Measurements from ENCODE around the gene SGMS1.

Gene SGMS1

DNA sequence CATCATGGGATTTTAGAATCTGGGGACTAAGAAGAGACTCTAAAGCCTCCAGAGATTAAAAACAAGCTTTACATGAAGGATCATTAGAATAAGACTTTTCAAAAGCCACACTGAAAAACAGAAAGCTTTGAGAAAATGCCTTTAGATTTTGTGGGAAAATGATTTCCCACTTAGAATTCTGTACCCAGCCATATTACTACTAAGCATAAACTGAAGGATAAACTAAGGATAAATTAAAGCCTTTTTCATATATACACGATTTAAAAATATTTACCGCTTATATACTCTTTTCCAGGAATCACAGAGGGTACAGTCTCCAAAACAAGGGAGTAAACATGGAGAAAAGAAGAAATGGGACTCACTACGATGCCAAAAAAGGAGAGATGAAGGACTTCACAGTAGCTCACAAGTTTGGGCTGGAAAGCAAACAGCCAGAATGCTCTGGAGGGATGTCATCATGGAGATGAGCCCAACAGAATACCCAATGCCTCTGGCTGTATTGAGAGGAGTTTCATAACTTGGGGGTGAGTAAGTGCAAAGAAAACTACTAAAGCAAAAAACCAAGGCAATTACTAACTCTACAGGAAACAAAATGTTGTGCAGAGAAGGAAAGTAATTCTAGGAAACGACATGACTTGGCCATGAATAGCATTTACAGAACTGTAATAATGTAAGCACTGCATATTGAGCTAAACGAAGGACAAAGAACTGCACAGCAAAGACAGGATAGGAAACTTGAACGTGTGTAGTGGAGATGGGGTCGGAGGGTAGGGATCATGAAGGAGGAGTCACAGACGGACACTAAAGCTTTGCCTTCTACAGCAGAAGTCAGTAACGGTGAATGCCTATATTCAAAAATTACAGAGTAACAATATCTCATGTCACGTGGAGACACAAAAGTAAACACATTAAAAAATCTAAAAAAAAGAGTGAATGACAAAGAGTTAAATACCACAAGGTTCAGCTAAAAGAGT lies 311.0 kb downstream of the SGMS1 start:
- DNase-seq (ENCODE audit: low read depth) = no peak
- H3K4me3 ChIP-seq (ENCODE audit: low read depth, low read length) = no peak overlapping the region

DNA sequence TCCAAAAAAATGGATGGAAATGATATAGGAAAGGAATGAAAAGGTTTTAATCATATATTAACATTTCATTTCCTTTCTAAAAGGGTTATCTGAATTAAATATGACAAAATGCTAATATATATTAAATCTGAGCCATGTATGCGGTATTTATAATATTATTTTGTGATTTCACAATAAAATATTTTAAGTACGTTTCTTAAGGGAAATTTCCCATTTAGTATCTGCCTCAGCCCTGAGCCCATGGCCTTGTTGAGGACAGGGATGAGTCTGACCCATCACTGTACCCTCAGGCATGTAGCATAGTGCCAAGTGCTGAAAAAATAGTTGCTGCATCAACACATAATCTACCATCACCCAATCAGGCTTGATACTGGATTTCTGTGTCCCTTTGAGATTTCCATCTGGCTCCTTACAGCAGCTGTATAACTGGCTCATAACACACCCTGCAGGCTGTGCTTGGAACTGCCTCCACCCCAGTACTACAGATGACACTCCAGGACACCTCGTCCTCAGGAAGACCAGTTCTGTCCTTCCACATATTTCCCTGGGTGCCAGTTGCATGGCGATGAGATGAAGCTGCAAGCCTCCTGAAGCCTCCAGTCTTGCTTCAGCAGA lies 313.1 kb downstream of the SGMS1 start:
- no peak for DNase-seq (ENCODE audit: low read depth)
- no peak overlapping the region for H3K4me3 ChIP-seq (ENCODE audit: low read depth, low read length)

DNA sequence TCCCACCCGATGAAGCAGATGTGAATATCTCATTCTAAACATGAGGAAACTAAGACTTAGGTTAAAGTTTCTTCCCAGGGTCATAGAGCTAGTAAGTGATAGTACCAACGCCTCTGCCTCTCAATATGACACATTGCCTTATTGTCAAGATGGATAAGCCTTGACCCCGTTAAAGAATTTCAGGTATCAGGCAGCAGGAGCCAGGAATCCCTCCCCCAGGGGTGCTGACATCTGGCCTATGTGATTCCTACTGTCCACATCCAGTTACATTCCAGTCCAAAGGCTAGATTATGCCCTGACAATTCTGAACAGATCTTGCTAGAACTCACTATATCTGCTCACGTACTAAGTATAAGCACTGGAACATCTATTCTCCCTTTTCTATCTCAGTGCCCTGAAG lies 314.4 kb downstream of the SGMS1 start:
- no peak overlapping the region for H3K4me3 ChIP-seq (ENCODE audit: low read depth, low read length)
- DNase-seq (ENCODE audit: low read depth) = no peak

DNA sequence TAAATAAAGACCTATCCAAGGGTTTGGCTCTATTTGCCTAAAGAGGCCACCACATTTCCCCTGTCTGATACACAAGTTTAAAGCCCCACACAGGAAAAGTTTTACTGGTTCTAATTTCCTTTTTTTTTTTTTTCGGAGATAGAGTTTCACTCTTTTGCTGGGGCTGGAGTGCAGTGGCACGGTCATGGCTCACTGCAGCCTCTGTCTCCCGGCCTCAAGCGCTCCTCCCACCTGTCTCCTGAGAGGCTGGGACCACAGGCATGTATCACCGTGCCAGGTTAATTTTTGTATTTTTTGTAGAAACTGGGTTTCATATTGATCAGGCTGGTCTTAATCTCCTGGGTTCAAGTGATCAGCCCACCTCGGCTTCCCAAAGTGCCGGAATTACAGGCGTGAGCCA lies 319.1 kb downstream of the SGMS1 start:
- no peak for DNase-seq (ENCODE audit: low read depth)
- no peak overlapping the region for H3K4me3 ChIP-seq (ENCODE audit: low read depth, low read length)

DNA sequence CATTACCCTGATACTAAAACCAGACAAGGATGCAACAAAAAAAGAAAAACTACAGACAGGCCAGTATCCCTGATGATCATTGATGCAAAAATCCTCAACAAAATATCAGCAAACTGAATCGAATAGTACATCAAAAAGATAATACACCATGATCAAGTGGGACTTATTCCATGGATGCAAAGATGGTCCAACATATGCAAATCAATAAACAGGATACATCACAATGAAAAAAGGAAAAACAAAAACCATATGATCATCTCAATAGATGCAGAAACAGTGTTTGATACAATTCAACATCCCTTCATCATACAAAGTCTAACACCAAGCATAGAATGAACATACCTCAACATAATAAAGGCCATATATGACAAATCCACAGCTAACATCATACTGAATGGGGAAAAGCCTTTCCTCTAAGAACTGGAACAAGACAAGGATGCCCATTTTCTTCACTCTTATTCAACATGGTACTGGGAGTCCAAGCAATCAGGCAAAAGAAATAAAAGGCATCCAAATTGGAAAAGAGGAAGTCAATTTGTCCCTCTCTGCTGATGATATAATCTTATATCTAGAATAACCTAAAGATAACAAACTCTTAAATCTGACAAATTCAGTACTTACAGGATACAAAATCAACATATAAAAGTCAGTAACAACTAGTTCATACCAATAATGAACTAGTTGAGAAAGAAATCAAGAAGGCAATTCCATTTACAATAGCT lies 323.6 kb downstream of the SGMS1 start:
- no peak for DNase-seq (ENCODE audit: low read depth)
- H3K4me3 ChIP-seq (ENCODE audit: low read depth, low read length) = no peak overlapping the region

DNA sequence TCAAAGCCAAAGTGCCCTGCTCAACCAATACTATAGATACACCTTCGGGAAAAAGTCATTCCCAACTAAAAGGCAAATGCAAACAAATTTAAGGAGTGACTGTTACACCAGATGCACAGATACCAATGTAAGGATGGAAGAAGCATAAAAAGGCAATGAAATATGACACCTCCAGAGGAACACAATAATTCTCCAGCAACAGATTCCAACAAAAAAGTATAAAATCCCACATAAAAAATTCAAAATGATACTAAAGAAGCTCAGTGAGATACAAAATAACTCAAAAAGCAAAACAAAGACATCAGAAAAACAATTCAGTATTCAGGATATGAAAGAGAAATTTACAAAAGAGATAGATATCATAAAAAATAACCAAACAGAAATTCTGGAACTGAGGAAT lies 328.4 kb downstream of the SGMS1 start:
- no peak overlapping the region for H3K4me3 ChIP-seq (ENCODE audit: low read depth, low read length)
- no peak for DNase-seq (ENCODE audit: low read depth)

DNA sequence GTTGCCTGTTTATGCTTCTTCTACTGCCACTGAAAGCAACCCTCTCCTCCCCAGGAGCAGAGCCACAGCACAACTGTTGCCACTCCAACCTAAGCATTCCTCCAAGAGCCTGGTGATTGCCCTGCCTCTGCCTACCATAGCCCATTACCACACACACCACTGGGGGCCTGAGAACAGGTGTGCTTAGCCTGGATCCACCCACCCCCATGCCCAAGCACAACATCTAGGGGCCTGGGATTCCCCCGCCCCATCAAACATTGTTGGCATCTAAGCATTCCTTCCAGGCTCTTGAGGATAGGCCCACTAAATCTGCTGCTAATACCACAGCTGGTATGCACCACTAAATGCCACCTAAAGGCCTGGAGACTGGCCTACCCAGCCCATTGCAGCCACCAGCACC lies 329.2 kb downstream of the SGMS1 start:
- no peak overlapping the region for H3K4me3 ChIP-seq (ENCODE audit: low read depth, low read length)
- no peak for DNase-seq (ENCODE audit: low read depth)

DNA sequence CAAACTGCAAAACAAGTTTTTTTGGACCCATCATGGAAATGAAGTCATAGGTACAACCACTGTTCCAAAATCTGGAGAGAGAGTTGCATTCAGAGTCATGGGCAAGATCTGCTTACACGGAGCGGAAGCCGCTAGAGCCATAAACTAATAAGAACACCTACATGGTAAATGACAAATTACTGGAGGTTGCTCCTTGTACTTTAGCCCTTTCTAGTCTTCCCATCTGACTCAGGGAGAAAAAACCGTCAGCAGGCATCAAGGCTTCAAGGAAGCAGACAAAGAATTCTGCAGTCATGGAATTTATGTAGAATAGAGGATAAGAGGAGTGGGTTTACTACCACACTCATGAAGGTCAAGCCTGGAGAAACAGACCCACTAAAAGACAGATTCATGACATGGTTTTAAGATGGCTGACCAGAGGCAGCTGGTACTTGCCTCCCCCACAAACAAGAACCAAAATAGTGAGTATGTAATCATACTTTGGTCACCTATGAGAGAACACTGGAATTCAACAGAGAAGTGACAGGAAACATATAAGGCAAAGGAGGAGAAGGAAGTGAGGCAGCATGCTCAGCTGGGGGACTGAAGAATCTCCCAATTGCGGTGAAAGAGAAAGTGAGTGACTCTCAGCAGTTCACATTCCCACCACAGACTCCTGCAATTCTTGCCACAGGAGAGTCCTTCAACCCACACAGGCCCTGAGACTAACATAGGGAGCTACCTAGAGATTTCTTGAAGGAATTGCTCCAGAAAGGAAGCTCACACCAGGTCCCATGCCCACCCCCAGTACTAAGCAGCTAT lies 330.0 kb downstream of the SGMS1 start:
- no peak for DNase-seq (ENCODE audit: low read depth)
- no peak overlapping the region for H3K4me3 ChIP-seq (ENCODE audit: low read depth, low read length)

DNA sequence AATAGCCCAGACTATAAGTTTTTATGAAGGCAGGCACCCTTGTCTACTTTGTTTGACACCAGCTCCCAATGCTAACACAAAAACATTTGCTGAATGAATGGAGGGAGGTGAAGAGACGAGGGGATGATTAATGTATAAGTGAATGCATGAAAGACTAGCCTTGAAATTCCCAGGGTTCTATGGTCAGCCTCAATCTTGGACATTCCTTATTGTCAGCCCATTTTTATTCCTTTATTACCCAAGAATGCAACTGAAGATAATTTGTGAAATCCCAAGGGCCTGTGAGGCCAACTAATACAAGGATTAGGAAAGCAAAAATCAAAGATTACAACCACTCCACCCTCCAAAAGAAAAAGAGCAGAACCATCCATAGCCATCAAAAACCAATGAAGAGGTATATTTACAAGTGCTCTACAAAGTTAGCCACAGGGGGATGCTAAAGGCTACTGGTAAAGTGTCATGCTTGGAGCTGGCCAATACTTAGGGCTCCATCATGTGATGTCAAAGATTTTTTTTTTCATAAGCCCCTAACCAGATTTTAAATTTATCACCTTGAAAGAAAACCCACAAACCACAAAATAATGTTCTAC lies 332.4 kb downstream of the SGMS1 start:
- DNase-seq (ENCODE audit: low read depth) = no peak

DNA sequence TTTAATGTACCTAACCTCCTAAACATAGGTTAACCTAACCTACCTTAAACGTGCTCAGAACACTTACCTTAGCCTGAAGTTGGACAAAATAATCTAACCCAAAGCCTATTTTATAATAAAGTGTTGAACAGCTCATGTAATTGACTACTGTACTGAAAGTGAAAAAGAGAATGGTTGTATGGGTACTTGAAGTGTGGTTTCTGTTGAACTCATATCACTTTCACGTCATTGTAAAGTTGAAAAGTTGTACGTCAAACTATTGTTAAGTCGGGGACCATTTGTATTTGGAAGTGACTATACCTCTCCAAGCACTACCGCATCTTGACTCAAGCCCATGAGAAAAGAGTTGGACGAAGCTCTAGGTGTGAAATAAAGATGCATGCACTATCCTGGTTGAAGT lies 334.6 kb downstream of the SGMS1 start:
- no peak for DNase-seq (ENCODE audit: low read depth)
- no peak overlapping the region for H3K4me3 ChIP-seq (ENCODE audit: low read depth, low read length)

More for the DNA sequence above, 332.4 kb downstream of the SGMS1 start:
- no peak overlapping the region for H3K4me3 ChIP-seq (ENCODE audit: low read depth, low read length)

DNA sequence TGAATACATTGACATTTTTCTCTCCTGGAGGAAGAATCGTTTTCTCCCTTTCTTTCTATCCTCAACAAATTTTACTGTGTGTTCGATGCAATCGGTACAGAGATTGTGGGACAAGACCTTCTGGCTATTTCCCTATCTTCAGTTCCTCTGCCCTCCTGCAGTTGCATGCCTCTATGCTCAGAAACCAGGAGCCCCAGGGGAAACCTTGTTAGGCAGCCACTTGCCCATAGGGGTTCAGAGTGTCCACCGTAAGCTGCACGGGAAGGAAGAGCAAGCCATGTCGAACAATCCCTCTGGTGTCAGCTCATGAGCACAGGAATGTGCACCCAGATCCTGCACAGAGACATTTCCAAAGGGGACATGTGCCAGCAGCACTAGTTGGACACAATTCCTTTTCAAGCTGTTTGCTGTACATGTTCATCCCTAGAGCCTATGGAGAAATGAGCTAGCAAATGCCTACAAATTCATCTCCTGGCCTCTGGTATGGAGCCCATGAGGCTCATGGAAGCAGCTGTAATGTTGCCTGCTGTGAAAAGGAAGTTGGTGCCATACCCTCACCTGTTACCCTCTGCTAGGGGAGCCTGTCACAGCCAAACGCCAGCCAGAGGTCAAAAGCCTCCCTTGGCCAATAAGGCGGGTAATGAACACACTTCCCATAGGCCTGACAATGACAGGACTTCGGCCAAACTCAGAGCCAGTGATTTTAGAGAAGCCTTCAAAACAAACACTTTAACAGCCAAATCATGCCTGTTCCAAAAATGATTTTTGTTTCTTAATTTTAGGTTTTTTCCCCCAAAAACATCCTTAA lies 336.6 kb downstream of the SGMS1 start:
- no peak overlapping the region for H3K4me3 ChIP-seq (ENCODE audit: low read depth, low read length)
- DNase-seq (ENCODE audit: low read depth) = no peak

DNA sequence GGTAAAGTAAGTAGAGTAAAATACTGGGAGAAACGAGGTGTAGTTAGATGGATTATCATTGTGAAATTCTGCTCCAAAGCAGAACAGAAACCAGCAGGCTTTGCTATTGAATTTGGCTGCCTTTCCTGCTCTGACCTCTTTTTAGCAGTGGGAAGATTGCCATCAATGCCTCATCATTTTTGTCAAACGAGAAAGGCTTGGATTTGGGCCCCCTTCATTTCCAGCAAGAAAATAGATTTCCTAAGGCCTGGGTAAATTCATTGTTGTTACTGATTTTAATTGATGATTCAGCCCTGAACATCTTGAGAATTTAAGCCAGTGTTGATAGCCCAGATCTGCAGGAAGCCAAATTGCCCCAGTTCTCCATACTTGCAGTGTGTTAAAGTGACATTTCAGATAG lies 337.2 kb downstream of the SGMS1 start:
- DNase-seq (ENCODE audit: low read depth) = peak; percentile 67
- H3K4me3 ChIP-seq (ENCODE audit: low read depth, low read length) = no peak overlapping the region

DNA sequence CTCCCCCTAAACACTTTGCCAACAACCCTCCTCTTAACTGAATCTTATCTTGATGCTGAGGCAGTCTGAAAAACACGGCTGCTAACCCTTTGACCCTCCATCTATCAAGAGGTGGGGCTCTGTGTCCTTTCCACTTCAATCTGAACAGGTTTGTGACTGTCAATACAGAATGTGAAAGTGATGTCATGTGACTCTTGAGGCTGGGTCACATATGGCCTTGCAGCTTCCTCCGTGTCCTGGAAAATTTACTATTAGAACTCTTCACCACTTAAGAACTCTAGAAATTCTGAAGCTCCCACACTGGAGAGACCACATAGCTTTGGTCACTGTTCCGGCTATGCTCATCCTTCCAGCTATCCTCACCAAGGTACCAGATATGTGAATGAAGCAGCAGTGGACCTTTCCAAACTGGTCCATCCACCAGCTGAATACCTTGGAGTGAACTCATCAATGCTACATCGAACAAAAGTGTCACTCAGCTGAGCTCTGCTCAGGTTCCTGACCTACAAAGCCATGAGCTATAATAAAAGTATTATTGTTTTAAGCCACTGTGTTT lies 341.7 kb downstream of the SGMS1 start:
- no peak overlapping the region for H3K4me3 ChIP-seq (ENCODE audit: low read depth, low read length)
- DNase-seq (ENCODE audit: low read depth) = no peak

DNA sequence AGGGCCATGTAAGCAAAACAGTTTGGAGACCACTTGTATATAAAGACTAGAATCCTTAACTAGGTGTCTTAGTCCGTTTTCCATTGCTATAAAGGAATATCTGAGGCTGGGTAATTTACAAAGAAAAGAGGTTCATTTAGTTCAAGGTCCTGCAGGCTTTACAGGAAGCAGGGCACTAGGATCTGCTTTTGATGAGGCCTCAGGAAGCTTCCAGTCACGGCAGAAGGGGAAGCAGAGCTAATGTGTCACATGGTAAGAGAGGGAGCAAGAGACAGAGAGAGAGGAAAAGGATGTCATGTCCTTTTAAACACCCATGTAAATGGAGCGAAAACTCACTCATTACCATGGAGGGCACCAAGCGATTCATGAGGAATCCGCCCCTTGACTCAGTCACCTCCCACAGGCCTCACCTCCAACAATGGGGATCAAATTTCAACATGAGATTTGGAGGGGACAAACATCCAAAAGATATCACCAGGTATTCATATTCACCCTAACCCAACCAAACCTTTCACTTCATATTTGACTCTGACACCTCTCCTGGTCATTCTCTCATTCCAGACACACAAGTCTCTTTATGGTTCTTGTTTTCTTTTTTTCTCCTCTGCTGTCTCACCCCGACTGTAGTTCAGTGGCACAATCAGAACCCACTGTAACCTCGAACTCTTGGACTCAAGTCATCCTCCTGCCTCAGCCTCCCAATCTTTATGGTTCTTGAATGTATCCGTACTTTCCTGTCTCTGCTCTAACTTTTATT lies 342.4 kb downstream of the SGMS1 start:
- DNase-seq (ENCODE audit: low read depth) = no peak
- no peak overlapping the region for H3K4me3 ChIP-seq (ENCODE audit: low read depth, low read length)

DNA sequence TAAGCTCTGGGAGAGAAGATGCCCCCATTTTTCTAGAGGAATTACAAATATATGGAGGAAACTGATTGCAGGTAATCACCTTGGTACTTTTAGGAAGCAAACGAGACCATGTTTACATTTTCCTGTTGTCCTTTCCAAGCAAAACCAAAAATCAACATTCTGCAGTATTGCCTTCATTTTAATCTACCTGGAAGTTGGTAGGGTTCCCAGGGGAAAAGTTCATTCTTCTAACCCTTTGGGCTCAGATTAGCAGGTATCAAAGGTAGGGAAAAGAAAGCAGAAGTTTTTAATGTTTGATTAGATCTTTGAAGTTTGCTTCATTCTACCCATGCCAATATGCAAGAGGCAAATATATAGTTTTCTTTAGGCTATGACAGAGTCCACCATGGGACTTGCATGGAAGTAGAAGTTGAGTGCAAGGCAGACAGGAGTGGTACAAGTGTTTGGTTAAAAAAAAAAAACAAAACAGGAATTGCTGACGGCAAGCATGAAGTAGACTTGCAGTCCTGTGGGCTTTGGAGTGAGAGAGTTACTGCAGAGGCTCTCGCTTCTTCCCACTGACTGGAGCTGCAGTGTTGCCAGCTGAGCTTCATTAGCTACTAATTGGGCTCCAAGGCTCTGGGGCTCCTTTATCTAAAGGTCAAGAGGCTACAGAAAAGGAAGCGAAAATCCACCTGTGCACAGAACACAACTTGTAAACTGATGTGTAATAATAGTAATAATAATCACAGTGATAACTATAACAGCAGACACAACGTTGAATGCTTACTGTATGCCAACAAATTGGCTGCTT lies 343.5 kb downstream of the SGMS1 start:
- no peak for DNase-seq (ENCODE audit: low read depth)
- H3K4me3 ChIP-seq (ENCODE audit: low read depth, low read length) = no peak overlapping the region

DNA sequence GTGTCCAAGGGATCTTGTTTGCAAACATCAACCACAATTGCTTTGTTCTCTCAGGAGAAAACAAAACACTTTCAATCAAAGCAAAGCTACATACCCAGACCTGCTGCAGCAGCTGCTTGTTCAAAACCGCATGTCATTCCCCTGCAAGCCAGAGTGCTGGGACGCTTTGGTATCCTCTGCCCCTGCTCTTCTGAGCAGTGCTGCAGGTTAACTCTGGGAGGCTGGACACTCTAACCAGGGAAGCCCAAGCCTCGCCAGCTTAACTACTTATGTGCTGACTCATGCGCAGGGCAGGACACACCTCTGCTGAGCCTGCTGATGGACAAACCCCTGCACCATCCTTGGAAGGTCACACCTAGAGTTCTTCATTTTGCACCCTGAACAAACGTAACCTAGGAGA lies 344.3 kb downstream of the SGMS1 start:
- no peak for DNase-seq (ENCODE audit: low read depth)

More for the DNA sequence above, 344.3 kb downstream of the SGMS1 start:
- H3K4me3 ChIP-seq (ENCODE audit: low read depth, low read length) = no peak overlapping the region
